Mesodermal cell (in vitro differentiated cells): ENCODE data around the gene TMEFF2.

ENCODE experiments used
- H3K27ac ChIP-seq: 2 replicates; pipeline ENCODE4 v1.7.0; 2013; ENCODE audit warnings: mild to moderate bottlenecking, low read depth, low read length, moderate library complexity; ENCODE audit not compliant: severe bottlenecking
- H3K36me3 ChIP-seq: 2 replicates; pipeline ENCODE4 v1.7.1; 2013; ENCODE audit warnings: mild to moderate bottlenecking, low read length, moderate library complexity; ENCODE audit not compliant: control insufficient read depth, insufficient read depth
- H3K4me1 ChIP-seq: one replicate; pipeline ENCODE4 v1.7.1; 2013; ENCODE audit warnings: mild to moderate bottlenecking, low read length; ENCODE audit not compliant: insufficient read depth, control insufficient read depth, poor library complexity, severe bottlenecking
- H3K4me3 ChIP-seq: 2 replicates; pipeline ENCODE4 v1.7.0; 2013; ENCODE audit warnings: low read length, control low read depth, mild to moderate bottlenecking; ENCODE audit not compliant: insufficient read depth, poor library complexity, severe bottlenecking; ENCODE audit errors: extremely low read depth
- H3K9me3 ChIP-seq: 2 replicates; pipeline ENCODE4 v1.7.1; 2013; ENCODE audit warnings: mild to moderate bottlenecking, low read length, moderate library complexity; ENCODE audit not compliant: control insufficient read depth
- WGBS, 2 experiments: methylation state at CpG; one replicate each; pipeline ENCODE4 v1.1.5; 2013; ENCODE audit warnings: missing lambda C conversion rate in 2 of 2; ENCODE audit not compliant: insufficient coverage in 2 of 2; 5-methylcytosine and 5-hydroxymethylcytosine counted together

Gene TMEFF2

DNA sequence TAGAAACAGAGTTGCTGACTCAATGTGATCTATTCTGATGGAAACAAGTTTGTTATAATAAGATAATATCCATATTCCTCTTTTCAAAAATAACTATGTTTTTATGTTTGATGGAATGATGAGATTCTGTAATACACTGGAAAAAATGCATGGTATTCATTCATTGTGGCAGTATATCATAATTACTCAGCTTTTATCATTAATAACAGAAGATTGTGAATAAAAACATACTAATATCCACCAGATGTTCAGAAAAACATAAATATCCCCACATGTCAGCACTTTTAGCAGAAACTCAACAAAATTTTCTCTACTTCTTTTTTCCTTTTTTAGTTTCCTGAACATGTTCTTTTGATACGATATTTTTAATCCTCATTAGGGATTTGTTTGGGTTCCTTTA lies 217.0 kb downstream of the TMEFF2 start:
- no peak overlapping the region for H3K4me3 ChIP-seq
- H3K36me3 ChIP-seq = no peaks in the 10 kb centered on the region
- H3K27ac ChIP-seq = no peak overlapping the region
- H3K4me1 ChIP-seq = peaks cover 5% of the 10 kb centered on the region
- no CpG with 5 or more reads among the region's 1 CpG for WGBS, 2 experiments
- H3K9me3 ChIP-seq = no peaks in the 10 kb centered on the region

DNA sequence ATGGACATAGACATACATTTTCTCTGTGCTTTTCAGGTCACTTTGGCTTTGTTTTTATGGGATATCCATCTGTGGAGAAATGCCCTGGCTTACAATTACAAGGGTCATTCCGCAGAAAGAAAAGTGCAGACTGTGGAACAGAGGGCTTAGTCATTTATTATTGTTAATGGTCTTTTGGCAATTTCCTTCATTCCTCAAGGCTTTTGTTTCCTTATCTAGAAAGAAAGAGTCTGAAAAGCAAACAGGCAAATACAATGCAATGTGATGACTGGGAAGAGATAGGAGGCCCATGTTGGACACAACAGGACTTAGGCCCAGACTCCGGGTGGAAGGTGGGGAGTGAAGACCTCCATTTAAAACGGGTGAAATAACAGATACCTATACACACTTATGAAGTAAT lies 218.3 kb downstream of the TMEFF2 start:
- Histone ChIP-seq H3K9me3 (no peaks in the 10 kb centered on the region), H3K27ac (no peak overlapping the region), H3K4me1 (peaks cover 5% of the 10 kb centered on the region), H3K36me3 (no peaks in the 10 kb centered on the region), H3K4me3 (no peak overlapping the region)
- WGBS, 2 experiments = no CpG with 5 or more reads among the region's 3 CpGs

DNA sequence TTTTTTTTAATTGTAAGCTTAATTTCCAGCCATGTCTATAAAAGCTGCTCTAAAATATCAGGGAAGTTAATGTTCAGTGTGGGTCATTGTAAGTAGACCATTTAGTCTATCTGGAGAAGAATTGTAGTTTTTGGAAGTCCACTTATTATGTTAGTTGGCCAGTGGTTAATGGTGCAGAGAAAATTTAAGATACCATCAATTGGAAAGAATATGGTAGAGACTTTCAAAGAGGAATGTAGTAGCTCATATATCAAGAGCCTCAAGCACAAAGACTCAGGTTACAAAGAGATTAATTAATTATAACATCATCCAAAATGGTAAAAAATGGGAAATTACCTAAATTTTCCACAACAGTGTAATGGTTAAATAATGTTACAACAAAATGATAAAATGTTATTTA lies 220.1 kb downstream of the TMEFF2 start:
- H3K4me1 ChIP-seq = peaks cover 5% of the 10 kb centered on the region
- H3K9me3 ChIP-seq = no peaks in the 10 kb centered on the region
- no peak overlapping the region for H3K27ac ChIP-seq
- H3K36me3 ChIP-seq = no peaks in the 10 kb centered on the region
- H3K4me3 ChIP-seq = no peak overlapping the region

DNA sequence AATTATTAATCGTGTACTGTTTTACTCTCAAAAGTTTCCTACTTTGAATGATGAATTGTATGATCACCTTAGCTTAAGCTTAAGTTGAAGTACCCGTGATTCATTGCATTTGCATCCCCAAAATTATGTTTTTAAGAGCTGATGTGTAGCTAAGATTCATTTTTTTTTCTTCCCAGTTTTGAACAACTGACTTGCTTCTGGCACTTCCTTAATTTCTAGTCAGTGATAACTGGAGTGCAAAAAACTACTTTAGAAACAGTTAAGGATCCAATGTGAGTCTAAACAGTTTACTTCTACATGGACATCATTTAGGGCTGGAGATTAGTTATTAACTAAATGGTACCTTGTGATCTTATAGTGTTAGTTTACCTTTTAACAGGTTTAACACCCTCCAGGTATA lies 223.9 kb downstream of the TMEFF2 start:
- H3K4me1 ChIP-seq = no peaks in the 10 kb centered on the region
- no peaks in the 10 kb centered on the region for H3K36me3 ChIP-seq
- H3K27ac ChIP-seq = no peak overlapping the region
- WGBS, 2 experiments = no CpG with 5 or more reads among the region's 2 CpGs
- no peak overlapping the region for H3K4me3 ChIP-seq
- H3K9me3 ChIP-seq = no peaks in the 10 kb centered on the region

DNA sequence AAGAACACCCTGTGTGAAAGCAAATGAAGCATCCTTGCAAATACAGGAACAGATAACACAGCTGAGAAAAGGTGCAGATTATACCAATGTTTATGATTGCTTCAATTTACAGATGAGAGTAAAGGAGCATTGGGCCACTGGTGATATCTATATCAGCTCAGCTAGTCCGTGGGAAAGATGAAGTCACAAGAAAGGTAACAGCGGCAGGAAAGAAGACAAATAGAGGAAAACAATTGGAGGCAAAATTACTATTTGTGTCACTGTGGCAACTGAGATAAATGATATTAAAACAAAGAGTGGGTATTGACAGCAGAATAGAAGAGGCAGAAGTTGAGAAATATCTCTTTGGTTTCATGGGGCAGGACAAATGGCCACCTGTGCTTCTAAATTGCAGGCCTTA lies 226.6 kb downstream of the TMEFF2 start:
- no peaks in the 10 kb centered on the region for H3K9me3 ChIP-seq
- no peaks in the 10 kb centered on the region for H3K4me1 ChIP-seq
- no peaks in the 10 kb centered on the region for H3K36me3 ChIP-seq
- H3K4me3 ChIP-seq = no peak overlapping the region
- WGBS, 2 experiments = 83 to 100% methylated on average over 2 of the region's 2 CpGs
- no peak overlapping the region for H3K27ac ChIP-seq

DNA sequence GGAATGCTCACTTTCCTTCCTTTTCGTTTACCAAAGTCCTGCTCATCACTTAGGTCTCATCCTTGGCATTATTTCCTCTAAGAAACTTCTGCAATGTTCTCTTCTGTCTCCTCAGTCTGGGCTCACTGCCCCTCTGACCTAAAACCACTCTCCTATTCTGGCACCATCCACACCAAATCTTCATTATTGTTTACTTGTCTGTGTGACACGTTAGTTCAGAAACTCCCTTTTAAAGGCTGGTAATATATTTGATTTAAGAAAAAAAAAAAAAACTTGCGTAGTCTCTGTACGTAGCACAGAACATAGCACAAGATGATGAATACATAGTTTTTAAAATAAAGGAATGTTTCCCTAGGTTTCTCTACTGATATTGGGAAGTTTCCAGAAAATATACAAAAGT lies 229.0 kb downstream of the TMEFF2 start:
- H3K4me1 ChIP-seq = no peaks in the 10 kb centered on the region
- no peak overlapping the region for H3K4me3 ChIP-seq
- H3K27ac ChIP-seq = no peak overlapping the region
- H3K9me3 ChIP-seq = no peaks in the 10 kb centered on the region
- 79 to 91% methylated on average over 1 of the region's 4 CpGs for WGBS, 2 experiments
- no peaks in the 10 kb centered on the region for H3K36me3 ChIP-seq

DNA sequence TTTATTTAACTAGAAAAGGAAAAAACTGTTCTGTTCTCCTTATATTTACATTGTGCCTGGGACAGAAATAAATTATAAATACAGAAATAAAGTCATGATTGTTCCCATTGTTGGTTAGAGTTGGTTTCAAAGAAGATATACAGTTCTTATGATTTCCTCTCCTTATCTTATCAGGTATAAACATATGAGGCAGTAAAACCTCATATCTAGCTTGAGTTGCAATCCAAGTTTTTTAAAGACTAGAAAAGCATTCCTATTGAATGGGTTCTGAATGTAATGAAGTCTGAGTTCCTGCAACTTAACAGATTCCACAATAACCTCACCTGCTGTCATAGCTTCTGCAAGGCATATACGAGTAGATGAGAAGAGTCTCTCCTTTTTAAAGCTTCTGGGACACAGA lies 233.2 kb downstream of the TMEFF2 start:
- no peaks in the 10 kb centered on the region for H3K4me1 ChIP-seq
- no peak overlapping the region for H3K27ac ChIP-seq
- no peaks in the 10 kb centered on the region for H3K9me3 ChIP-seq
- no peak overlapping the region for H3K4me3 ChIP-seq
- whole genome bisulfite sequencing, 2 experiments = no CpG with 5 or more reads among the region's 1 CpG
- H3K36me3 ChIP-seq = no peaks in the 10 kb centered on the region

DNA sequence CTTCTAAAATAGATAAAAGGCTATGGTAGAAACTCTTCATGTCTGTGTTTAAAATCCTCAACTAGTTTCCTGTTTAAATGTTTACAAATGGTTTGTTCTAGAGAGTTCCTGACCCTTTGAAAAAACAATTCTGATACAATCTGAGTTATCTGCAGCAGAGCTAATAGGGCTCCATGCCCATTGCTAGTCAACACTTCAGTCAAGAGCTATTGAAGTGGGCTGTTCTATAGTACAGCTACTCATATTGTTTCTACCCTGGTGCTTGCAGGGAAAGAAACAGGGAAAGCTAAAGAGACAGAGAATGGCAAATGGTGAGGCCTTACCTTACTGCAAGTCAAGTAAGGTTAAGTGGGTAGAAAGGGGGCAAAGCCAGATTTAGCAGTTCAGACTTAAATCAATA lies 235.5 kb downstream of the TMEFF2 start:
- Histone ChIP-seq H3K4me3 (no peak overlapping the region), H3K27ac (no peak overlapping the region)

DNA sequence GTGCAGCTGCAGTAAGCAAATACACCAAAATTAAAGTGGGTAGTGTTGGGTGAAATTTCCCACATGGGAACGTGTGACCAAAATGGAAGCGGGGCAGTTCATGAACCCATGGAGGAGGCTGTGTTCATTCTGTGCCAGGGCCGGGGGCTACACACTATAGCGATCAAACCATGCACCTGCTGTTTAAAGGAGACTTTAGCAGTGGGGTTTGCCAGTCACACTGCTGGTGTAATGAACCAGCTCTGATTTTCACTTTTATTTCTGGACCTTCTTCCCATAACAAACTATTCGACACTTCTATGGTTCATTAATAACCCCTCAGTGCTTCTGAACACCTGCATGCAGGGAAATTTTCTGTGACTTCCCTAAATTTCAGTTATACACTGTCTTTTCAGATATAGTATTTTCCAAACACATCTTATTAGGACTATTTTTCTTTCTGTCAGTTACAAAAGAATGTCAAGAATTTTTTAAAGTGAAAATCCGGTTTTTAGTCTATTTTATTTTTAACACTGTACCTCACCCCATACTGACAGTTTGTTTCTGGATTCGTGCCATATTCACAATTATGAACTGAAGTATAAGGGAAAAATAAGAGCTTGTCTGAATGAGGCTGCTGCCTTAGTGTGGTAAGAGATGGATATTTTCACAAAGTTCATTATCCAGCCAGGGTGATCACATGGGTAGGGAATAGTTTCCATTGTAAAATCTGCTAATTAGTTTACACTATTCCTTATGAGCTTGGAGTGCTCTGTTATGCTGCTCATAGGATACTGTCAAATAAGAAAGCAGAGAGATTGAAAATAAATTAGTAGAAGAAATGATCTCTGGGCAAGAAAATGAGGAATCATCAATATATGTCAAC lies 236.5 kb downstream of the TMEFF2 start:
- H3K9me3 ChIP-seq = no peaks in the 10 kb centered on the region
- no peak overlapping the region for H3K4me3 ChIP-seq
- 47 to 59% methylated on average over 4 to 5 of the region's 7 CpGs for WGBS, 2 experiments
- no peaks in the 10 kb centered on the region for H3K36me3 ChIP-seq
- H3K27ac ChIP-seq = no peak overlapping the region
- no peaks in the 10 kb centered on the region for H3K4me1 ChIP-seq

More for the DNA sequence above, 235.5 kb downstream of the TMEFF2 start:
- Histone ChIP-seq H3K36me3 (no peaks in the 10 kb centered on the region), H3K4me1 (no peaks in the 10 kb centered on the region), H3K9me3 (no peaks in the 10 kb centered on the region)

DNA sequence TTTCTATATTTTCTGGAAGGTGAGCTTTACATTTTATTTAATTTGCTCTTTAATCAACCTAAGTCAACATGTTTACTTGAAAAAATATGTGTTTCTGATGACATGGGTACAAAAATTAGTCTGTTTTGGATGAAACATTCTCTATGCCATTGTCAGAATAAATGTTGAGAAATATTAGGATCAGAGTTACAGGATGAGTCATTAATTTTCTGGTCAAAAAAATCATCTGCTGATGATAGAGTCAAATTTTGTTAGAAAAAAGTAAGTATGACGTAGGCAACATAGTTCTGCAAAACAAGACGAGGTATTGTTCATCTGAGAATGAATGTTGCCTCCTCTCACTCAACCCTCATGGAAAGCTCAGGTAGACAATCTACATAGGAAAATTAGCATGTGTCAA lies 240.3 kb downstream of the TMEFF2 start:
- H3K4me3 ChIP-seq = no peak overlapping the region
- no peaks in the 10 kb centered on the region for H3K36me3 ChIP-seq
- no peaks in the 10 kb centered on the region for H3K9me3 ChIP-seq
- H3K4me1 ChIP-seq = no peaks in the 10 kb centered on the region
- WGBS, 2 experiments = 0% methylated on average over 1 of the region's 2 CpGs; no CpG with 5 or more reads in 1 of the 2 experiments
- no peak overlapping the region for H3K27ac ChIP-seq

DNA sequence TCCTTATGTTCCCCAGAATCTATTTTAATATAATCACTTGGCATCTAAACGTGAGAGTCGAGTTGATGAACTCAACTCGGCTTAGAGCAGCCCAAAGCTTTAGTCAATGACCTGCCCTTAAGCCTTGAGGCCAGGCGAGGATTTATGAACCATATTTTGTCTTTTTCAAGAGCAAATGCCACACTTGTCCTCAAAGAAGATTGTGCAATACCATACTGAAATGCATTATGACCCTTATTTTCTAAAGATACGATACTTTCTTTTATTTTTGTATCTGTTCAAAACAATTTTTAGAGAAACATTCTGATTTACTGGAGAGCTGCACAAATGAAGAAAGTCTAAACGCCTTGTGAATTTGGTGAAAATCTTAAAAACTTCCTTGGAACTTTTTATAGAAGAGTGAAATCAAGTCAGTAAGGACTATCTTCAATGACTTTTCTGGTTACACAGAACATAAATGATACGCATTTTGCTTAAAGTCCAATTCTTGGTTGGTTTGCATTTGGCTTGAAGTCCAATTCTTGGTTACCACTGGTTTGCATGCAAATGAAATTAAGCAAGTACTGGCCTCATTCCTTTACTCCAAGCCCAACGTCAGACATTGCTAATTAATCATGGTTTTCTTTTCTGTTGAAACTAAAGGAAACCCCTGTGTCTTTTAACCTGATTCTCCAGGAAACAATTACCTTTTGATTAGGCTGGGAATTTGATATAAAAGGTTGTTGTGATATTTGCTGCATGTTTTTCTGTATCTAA lies 242.0 kb downstream of the TMEFF2 start:
- Histone ChIP-seq H3K4me3 (no peak overlapping the region), H3K4me1 (no peaks in the 10 kb centered on the region), H3K9me3 (no peaks in the 10 kb centered on the region), H3K36me3 (no peaks in the 10 kb centered on the region), H3K27ac (no peak overlapping the region)
- WGBS, 2 experiments = 85 to 93% methylated on average over 5 of the region's 8 CpGs
